GM13976 (cell line): ENCODE results near the gene IL13.

Experiments used
- DNase-seq: peaks from one replicate; pipeline ENCODE4 v3.0.0; 2012; ENCODE audit warnings: low spot score
- in situ Hi-C: fragments of 300-500 bp; cut with MboI; formaldehyde crosslinking; loops from one replicate; pipeline ENCODE4 v1.12.0; 2022; ENCODE audit warnings: low sequenced_read_pairs, mixed read lengths, inconsistent platforms; ENCODE audit not compliant: unreplicated experiment
- TF ChIP-seq, protein P1 (sequence below): IDR thresholded peaks from 2 replicates; pipeline ENCODE4 v1.5.1; 2012; ENCODE audit warnings: borderline replicate concordance, mild to moderate bottlenecking; ENCODE audit not compliant: insufficient read depth; ENCODE audit errors: extremely low read depth, missing control alignments, control extremely low read depth

The IL13 gene

DNA sequence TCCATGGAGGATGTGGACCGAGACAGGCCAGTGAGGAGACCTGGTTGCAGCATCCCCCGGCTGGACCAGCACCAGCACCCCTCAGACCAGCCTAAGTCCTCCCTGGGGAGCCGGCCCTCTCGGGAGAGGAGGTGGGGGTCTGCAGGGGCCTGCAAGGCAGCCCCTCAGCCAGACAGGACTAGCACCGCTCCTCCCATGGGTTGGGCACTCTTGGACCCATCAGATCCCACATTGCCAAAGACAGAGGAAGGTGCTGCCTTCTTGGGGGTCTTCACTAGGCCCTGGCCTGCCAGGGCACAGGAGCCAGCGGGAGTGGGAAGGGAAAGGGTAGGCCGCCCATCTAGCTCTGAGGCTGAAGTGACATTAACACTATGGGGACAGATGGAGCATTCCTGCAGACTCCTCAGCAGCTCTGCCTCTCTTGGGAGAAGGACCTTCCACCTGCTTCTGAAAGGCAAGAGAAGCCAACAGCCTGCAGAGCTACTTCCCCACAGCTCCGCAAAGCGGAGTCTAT is 6.8 kb downstream of the IL13 start:
- DNase-seq: no peak
- TF ChIP-seq, protein P1, sequence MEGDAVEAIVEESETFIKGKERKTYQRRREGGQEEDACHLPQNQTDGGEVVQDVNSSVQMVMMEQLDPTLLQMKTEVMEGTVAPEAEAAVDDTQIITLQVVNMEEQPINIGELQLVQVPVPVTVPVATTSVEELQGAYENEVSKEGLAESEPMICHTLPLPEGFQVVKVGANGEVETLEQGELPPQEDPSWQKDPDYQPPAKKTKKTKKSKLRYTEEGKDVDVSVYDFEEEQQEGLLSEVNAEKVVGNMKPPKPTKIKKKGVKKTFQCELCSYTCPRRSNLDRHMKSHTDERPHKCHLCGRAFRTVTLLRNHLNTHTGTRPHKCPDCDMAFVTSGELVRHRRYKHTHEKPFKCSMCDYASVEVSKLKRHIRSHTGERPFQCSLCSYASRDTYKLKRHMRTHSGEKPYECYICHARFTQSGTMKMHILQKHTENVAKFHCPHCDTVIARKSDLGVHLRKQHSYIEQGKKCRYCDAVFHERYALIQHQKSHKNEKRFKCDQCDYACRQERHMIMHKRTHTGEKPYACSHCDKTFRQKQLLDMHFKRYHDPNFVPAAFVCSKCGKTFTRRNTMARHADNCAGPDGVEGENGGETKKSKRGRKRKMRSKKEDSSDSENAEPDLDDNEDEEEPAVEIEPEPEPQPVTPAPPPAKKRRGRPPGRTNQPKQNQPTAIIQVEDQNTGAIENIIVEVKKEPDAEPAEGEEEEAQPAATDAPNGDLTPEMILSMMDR: no peak
- in situ Hi-C loops: no loop called here

DNA sequence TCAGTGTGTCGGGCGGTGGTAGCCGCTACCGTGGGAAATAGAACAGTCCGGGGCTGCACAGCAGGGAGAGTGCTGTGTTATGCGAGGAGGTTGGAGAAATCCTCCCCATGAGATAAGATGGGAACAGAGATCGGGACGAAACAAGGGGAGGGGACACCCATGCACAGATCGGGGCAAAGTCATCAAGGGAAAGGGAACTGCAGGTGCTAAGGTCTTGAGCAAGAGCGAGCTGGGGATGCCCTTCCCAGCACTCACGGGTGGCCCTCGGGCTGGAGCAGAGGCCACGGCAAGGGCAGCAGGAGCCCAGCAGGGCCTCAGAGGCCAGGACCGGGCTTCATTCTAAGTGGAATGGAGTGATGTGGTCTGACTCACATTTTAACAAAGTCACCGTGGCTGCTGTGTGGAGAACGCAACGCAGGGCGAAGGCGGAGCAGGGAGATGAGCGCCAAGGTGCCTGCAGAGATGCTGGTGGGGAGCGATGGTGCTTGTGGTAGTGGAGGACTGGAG is 7.7 kb downstream of the IL13 start:
- in situ Hi-C loops: no loop called here
- DNase-seq: no peak
- TF ChIP-seq, protein P1: no peak

- no peak for DNase-seq
- TF ChIP-seq, protein P1: no peak
- in situ Hi-C loops: no loop called here
Measured at GRCh38 chr5:132666310-132667123, 8.5 kb downstream of the IL13 start.

- DNase-seq: no peak
- TF ChIP-seq, protein P1: no peak
- in situ Hi-C loops: no loop called here
Measured at GRCh38 chr5:132667309-132667708, 9.3 kb downstream of the IL13 start.

DNA sequence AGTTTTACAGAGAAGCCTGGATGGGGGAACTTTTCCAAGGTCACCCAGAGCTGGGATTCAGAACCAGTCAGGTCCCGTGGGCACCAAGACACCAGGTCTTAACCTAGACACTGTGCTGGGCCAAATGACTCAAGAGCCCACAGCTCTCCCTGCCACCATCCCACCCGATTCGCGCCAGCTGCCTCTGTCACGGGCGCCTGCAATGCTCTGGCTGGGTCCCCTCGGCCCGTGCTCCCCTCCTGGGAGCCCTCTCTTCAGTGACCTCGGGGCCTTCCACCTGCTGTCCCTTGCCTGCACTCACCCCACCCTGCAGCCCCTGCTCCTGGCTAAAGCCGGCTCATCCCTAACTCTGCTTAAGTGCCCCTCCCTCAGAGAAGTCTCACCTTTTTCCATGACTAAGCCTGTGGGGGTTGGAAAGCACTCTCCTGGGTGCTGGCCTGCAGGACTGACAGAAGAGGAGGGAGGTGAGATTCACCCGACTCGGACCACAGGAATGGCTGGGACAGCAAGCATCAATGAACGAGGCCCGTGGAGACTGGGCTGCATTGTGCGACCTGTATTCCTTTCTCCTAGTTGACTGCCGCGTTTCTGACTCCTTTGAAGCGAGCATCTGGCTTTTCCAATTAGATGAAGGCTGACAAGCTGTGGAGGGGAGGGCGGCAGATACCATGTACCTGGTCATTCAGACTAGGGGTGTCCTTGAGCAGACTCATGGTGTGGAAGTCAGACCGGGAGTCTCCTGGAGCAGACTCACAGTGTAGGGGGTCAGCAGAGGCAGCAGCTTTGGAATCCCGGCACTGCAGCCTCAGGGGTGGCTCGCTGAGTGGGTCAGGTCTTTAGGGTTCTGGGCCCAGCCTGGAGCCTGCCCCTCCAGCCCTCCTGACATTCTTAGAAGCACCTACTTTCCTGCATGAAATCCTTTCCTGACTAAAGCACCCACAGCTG is 10.1 kb downstream of the IL13 start:
- TF ChIP-seq, protein P1: no peak
- no peak for DNase-seq
- in situ Hi-C loops: no loop called here
